ENCODE results near the gene RDM1.
"Not testable (repeated sequence)": the region's sequence is repeated elsewhere in the genome, so short reads cannot be mapped to it uniquely, and the experiment has no call there.

Gene RDM1

GRCh38 chr17:35903451-35903850, 27.1 kb downstream of the RDM1 start:
- no peak for TF ChIP-seq CTCF (IDR thresholded peaks at IDR 0.05; ENCODE audit: control insufficient read depth, insufficient read depth, low read depth, low read length, missing control alignments)
- DNase-seq (ENCODE audit: low read depth) = no peak
- H3K4me3 ChIP-seq (ENCODE audit: control insufficient read depth, low read depth, low read length) = no peak overlapping the region

GRCh38 chr17:35901631-35902175, 28.9 kb downstream of the RDM1 start:
- DNase-seq (ENCODE audit: low read depth) = no peak
- no peak overlapping the region for H3K4me3 ChIP-seq (ENCODE audit: control insufficient read depth, low read depth, low read length)
- TF ChIP-seq CTCF (IDR thresholded peaks at IDR 0.05; ENCODE audit: control insufficient read depth, insufficient read depth, low read depth, low read length, missing control alignments) = no peak

- no peak for TF ChIP-seq CTCF (IDR thresholded peaks at IDR 0.05; ENCODE audit: control insufficient read depth, insufficient read depth, low read depth, low read length, missing control alignments)
- no peak for DNase-seq (ENCODE audit: low read depth)
- H3K4me3 ChIP-seq (ENCODE audit: control insufficient read depth, low read depth, low read length) = no peak overlapping the region
Observed at GRCh38 chr17:35900708-35901480, 29.7 kb downstream of the RDM1 start.

GRCh38 chr17:35900280-35900679, 30.3 kb downstream of the RDM1 start:
- no peak for DNase-seq (ENCODE audit: low read depth)
- H3K4me3 ChIP-seq (ENCODE audit: control insufficient read depth, low read depth, low read length) = no peak overlapping the region
- no peak for TF ChIP-seq CTCF (IDR thresholded peaks at IDR 0.05; ENCODE audit: control insufficient read depth, insufficient read depth, low read depth, low read length, missing control alignments)

- H3K4me3 ChIP-seq (ENCODE audit: control insufficient read depth, low read depth, low read length) = no peak overlapping the region
- TF ChIP-seq CTCF (IDR thresholded peaks at IDR 0.05; ENCODE audit: control insufficient read depth, insufficient read depth, low read depth, low read length, missing control alignments) = no peak
- no peak for DNase-seq (ENCODE audit: low read depth)
Observed at GRCh38 chr17:35898283-35899070, 32.1 kb downstream of the RDM1 start.

- H3K4me3 ChIP-seq (ENCODE audit: control insufficient read depth, low read depth, low read length); DNase-seq (ENCODE audit: low read depth): not testable (repeated sequence)
Observed at GRCh38 chr17:35897772-35898171, 32.8 kb downstream of the RDM1 start.
